OCI-LY3 (cell line): Measurements from ENCODE around the gene HOMEZ.
"Not testable (repeated sequence)": the region's sequence is repeated elsewhere in the genome, so short reads cannot be mapped to it uniquely, and the experiment has no call there.

Source experiments
- H2AFZ ChIP-seq: fragments of 200-600, 300-600 bp; shearing (Covaris generic); 2 replicates; pipeline ENCODE4 v1.6.0; 2014; ENCODE audit warnings: antibody characterized with exemption, low read depth, low read length
- H3K27ac ChIP-seq: fragments of 200-600, 300-600 bp; sonication (generic); 2 replicates; pipeline ENCODE4 v1.5.1; 2014; ENCODE audit warnings: mild to moderate bottlenecking, low read length, moderate library complexity, mixed read lengths
- H3K27me3 ChIP-seq: fragments of 200-600, 300-600 bp; sonication (generic); 2 replicates; pipeline ENCODE4 v1.6.1; 2014; ENCODE audit warnings: low read depth, low read length, mixed read lengths
- H3K36me3 ChIP-seq: fragments of 200-600, 300-600 bp; sonication (generic); replicated peaks from 2 replicates; pipeline ENCODE3; 2014; ENCODE audit warnings: low read depth, low read length, mixed read lengths
- H3K4me1 ChIP-seq: fragments of 300-600, 200-600 bp; sonication (generic); 2 replicates; pipeline ENCODE4 v1.6.1; 2014; ENCODE audit warnings: low read length, mixed read lengths
- H3K4me2 ChIP-seq: fragments of 200-600, 300-600 bp; sonication (generic); 2 replicates; pipeline ENCODE4 v1.6.1; 2014; ENCODE audit warnings: low read length, mixed read lengths
- H3K4me3 ChIP-seq: fragments of 300-600, 200-600 bp; sonication (generic); 2 replicates; pipeline ENCODE4 v1.5.1; 2014; ENCODE audit warnings: antibody characterized with exemption, mild to moderate bottlenecking, low read length, moderate library complexity
- H3K79me2 ChIP-seq: fragments of 300-600, 200-600 bp; shearing (Covaris generic); 2 replicates; pipeline ENCODE4 v1.6.1; 2014; ENCODE audit warnings: mild to moderate bottlenecking, low read length, mixed read lengths
- H3K9ac ChIP-seq: fragments of 300-600, 200-600 bp; shearing (Covaris generic); 2 replicates; pipeline ENCODE4 v1.6.0; 2014; ENCODE audit warnings: mild to moderate bottlenecking, low read length, moderate library complexity
- H3K9me3 ChIP-seq: fragments of 200-600, 300-600 bp; shearing (Covaris generic); 2 replicates; pipeline ENCODE4 v1.6.1; 2014; ENCODE audit warnings: low read length, mixed read lengths; ENCODE audit not compliant: insufficient read depth
- H4K20me1 ChIP-seq: fragments of 200-600, 300-600 bp; sonication (generic); 2 replicates; pipeline ENCODE4 v1.6.1; 2016; ENCODE audit warnings: low read length, mixed read lengths; ENCODE audit not compliant: insufficient read depth
- EZH2phosphoT487 ChIP-seq: fragments of 200-600 bp; shearing (Covaris generic); IDR thresholded peaks from 2 replicates; pipeline ENCODE4 v1.6.1; 2018; ENCODE audit warnings: antibody characterized with exemption, mixed run types, low read depth
- TF ChIP-seq, protein P1 (sequence below): fragments of 200-600, 300-600 bp; sonication (generic); IDR thresholded peaks from 2 replicates; pipeline ENCODE4 v1.5.1; 2014; ENCODE audit warnings: antibody characterized with exemption, low read length, low read depth

HOMEZ gene

DNA sequence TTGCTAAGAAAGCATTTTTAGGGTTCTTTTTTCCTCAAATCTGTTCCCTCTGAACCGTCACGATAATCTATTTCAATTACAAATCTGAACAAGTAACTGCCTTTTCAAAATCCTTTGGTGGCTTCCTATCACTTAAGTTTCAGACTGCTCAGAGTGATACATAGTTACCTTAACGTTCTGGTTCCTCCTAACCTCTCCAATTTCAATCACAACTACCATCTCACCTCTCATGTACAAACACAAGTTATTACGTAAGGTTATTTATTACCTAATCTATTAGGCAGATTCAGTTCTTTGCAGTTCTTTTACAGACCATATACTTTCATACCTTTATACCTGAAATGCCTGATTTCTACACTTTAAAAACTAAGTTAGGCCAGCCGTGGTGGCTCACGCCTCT lies 36.1 kb downstream of the HOMEZ start:
- TF ChIP-seq, protein P1, sequence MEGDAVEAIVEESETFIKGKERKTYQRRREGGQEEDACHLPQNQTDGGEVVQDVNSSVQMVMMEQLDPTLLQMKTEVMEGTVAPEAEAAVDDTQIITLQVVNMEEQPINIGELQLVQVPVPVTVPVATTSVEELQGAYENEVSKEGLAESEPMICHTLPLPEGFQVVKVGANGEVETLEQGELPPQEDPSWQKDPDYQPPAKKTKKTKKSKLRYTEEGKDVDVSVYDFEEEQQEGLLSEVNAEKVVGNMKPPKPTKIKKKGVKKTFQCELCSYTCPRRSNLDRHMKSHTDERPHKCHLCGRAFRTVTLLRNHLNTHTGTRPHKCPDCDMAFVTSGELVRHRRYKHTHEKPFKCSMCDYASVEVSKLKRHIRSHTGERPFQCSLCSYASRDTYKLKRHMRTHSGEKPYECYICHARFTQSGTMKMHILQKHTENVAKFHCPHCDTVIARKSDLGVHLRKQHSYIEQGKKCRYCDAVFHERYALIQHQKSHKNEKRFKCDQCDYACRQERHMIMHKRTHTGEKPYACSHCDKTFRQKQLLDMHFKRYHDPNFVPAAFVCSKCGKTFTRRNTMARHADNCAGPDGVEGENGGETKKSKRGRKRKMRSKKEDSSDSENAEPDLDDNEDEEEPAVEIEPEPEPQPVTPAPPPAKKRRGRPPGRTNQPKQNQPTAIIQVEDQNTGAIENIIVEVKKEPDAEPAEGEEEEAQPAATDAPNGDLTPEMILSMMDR, result no peak
- no peak for TF ChIP-seq EZH2phosphoT487
- no peak overlapping the region for H3K9ac ChIP-seq
- H3K9me3 ChIP-seq, result no peaks in the 10 kb centered on the region
- no peak overlapping the region for H2AFZ ChIP-seq
- H3K4me2 ChIP-seq, result no peak overlapping the region
- no peak overlapping the region for H3K27ac ChIP-seq
- H4K20me1 ChIP-seq, result no peaks in the 10 kb centered on the region
- no peaks in the 10 kb centered on the region for H3K36me3 ChIP-seq
- peaks cover 3% of the 10 kb centered on the region; the same call in 1 of the 2 replicates for H3K4me1 ChIP-seq
- H3K27me3 ChIP-seq, result peaks cover 37% of the 10 kb centered on the region
- no peak overlapping the region for H3K4me3 ChIP-seq
- no peaks in the 10 kb centered on the region for H3K79me2 ChIP-seq

DNA sequence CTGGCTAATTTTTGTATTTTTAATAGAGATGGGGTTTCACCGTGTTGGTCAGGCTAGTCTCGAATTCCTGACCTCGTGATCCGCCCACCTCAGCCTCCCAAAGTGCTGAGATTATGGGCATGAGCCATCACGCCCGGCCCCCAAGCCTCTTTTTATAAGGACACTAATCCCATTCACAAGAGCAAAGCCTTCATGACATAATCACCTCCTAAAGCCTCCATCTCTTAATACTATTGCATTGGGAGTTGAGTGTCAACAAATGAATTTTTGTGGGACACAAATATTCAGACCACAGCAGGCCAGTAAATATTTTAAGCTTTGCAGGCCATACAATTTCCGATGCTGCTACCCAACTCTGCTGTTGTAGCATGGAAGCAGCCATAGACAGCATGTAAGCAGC lies 37.3 kb downstream of the HOMEZ start:
- H3K4me2 ChIP-seq, result no peak overlapping the region
- no peaks in the 10 kb centered on the region for H3K36me3 ChIP-seq
- no peak overlapping the region for H2AFZ ChIP-seq
- no peak overlapping the region for H3K4me3 ChIP-seq
- peaks cover 3% of the 10 kb centered on the region; the same call in 1 of the 2 replicates for H3K4me1 ChIP-seq
- no peaks in the 10 kb centered on the region for H3K9me3 ChIP-seq
- H4K20me1 ChIP-seq, result no peaks in the 10 kb centered on the region
- H3K9ac ChIP-seq, result no peak overlapping the region
- no peaks in the 10 kb centered on the region for H3K79me2 ChIP-seq
- no peak for TF ChIP-seq EZH2phosphoT487
- H3K27me3 ChIP-seq, result peaks cover 33% of the 10 kb centered on the region
- H3K27ac ChIP-seq, result no peak overlapping the region

DNA sequence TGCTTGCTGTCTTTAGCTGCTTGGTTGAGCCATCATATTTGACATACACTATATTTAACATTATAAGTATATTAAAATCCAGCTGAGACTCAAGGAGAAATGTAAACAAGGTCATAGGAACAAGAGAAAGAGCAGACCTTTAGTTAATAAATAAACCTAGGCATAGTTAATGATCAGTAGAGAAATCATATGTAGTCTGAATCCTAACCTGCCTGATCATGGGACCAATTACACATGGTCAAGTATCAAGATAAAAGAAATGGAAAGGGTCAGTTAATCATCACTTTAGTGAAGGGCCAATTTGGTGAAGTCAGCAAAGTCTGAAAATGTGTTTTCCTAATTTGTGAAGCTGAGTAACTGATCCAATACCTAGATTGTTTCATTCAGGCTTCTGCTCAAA lies 40.6 kb downstream of the HOMEZ start:
- no peaks in the 10 kb centered on the region for H4K20me1 ChIP-seq
- no peak overlapping the region for H3K4me3 ChIP-seq
- no peak overlapping the region for H3K4me2 ChIP-seq
- H3K27me3 ChIP-seq, result peaks cover 13% of the 10 kb centered on the region
- peaks cover 12% of the 10 kb centered on the region for H3K4me1 ChIP-seq
- H3K79me2 ChIP-seq, result no peaks in the 10 kb centered on the region
- H3K27ac ChIP-seq, result no peak overlapping the region
- no peak overlapping the region for H2AFZ ChIP-seq
- no peak overlapping the region for H3K9ac ChIP-seq
- TF ChIP-seq, protein P1, result no peak
- TF ChIP-seq EZH2phosphoT487, result no peak
- H3K9me3 ChIP-seq, result no peaks in the 10 kb centered on the region
- H3K36me3 ChIP-seq, result no peaks in the 10 kb centered on the region

- Histone ChIP-seq H3K9me3 (no peaks in the 10 kb centered on the region), H3K4me2 (no peak overlapping the region), H3K9ac (no peak overlapping the region), H3K79me2 (no peaks in the 10 kb centered on the region), H3K27ac (no peak overlapping the region), H3K4me3 (no peak overlapping the region), H2AFZ (no peak overlapping the region), H3K36me3 (no peaks in the 10 kb centered on the region), H3K27me3 (peaks cover 11% of the 10 kb centered on the region), H4K20me1 (no peaks in the 10 kb centered on the region), H3K4me1 (peaks cover 13% of the 10 kb centered on the region)
- TF ChIP-seq, protein P1, result no peak
- TF ChIP-seq EZH2phosphoT487, result no peak
Measured at GRCh38 chr14:23243066-23243465, 42.9 kb downstream of the HOMEZ start.

DNA sequence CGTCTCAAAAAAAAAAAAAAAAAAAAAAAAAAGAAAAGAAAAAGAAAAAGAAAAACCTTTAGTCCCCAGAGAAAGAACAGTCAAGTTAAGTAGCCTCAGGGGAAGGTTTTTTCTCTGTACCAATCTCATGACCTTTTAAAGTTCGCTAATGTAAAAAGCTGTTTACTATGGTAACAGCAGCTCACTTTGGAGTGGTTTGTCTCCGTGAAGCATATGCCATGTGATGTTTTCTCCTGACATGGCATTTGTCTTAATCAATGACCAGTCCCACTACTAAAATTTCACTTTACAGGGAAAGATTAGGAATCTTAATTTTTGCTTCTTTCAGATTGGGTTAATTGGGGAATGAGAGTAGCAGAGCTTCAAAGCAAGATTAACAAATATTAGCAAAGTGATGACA lies 43.9 kb downstream of the HOMEZ start:
- Histone ChIP-seq H3K4me3 (no peak overlapping the region), H3K79me2 (no peaks in the 10 kb centered on the region), H3K4me1 (peaks cover 13% of the 10 kb centered on the region), H3K9ac (no peak overlapping the region), H2AFZ (no peak overlapping the region), H4K20me1 (no peaks in the 10 kb centered on the region), H3K27me3 (peaks cover 7% of the 10 kb centered on the region; the same call in 1 of the 2 replicates), H3K36me3 (no peaks in the 10 kb centered on the region), H3K9me3 (no peaks in the 10 kb centered on the region), H3K27ac (no peak overlapping the region), H3K4me2 (no peak overlapping the region)
- TF ChIP-seq EZH2phosphoT487, result no peak
- TF ChIP-seq, protein P1, result no peak

DNA sequence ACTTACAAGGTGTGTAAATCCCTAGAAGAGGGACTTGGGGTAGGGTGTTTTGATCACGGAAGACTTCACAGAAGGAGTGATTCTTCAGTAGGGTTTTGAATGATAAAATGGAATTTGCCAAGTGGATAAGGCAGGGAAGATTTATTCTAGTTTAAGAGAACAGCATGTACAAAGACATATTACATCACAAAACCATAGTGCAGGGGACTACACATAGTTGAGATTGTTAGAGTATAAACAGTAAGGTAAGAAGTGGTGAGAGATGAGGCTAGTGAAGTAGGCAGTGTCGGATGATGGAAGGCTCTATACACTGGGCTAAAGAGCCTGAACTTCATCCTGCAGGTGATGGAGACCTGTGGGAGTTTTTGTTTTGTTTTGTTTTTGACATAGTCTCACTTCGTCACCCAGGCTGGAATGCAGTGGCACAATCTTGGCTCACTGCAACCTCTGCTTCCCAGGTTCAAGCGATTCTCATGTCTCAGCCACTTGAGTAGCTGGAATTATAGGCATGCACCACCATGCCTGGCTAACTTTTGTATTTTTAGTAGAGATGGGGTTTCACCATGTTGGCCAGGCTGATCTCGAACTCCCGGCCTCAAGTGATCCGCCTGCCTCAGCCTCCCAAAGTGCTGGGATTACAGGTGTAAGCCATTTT lies 44.7 kb downstream of the HOMEZ start:
- H3K27me3 ChIP-seq, H3K79me2 ChIP-seq, H4K20me1 ChIP-seq, H3K4me3 ChIP-seq, H3K9me3 ChIP-seq, H2AFZ ChIP-seq, H3K27ac ChIP-seq, H3K4me2 ChIP-seq, H3K9ac ChIP-seq, H3K36me3 ChIP-seq: not testable (repeated sequence)
- peaks cover 13% of the 10 kb centered on the region for H3K4me1 ChIP-seq
